ENCODE results near the gene KCNJ2.

The KCNJ2 gene

DNA sequence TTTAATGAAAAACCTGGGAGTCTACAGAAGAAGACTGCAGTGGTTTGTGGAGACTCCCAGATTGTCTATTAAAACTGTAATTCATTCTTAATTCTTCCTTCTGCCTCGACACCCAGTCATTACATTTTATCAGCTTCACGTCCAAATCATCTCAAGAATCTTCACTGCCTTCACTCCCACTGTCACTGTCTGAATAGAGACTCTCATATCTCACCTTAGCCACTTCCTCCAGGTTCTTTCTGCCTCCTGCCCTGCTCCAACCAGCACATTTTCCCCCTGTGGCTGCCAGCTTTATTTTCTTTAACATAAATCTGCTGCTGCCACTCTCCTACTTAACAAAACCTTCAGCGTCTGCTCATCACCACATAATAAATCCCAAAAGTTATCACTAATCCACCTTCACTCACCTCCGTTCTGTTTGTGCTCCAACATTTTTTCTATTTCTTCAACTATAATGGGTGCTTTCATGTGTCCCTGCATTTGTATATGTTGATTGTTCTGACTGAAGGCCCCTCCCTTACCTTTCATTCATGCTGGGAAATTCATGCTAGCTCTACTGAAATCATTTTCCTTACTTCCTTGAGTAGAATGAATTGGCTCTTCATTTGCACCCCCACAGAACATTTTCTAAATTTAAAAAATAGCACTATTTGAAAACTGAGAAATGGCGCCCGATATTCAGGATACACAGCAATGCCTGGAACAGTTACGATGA is 38.9 kb downstream of the KCNJ2 start:
- Histone ChIP-seq H3K27me3 (no peaks in the 10 kb centered on the region), H3K36me3 (no peaks in the 10 kb centered on the region), H3K4me3 (no peak overlapping the region), H3K27ac (no peak overlapping the region), H3K4me1 (no peaks in the 10 kb centered on the region), H3K9me3 (no peaks in the 10 kb centered on the region)
- intact Hi-C loops (cut with DNase I; ENCODE audit: low total_unique reads): no loop called here
- no peak for DNase-seq
- TF ChIP-seq, protein P1, sequence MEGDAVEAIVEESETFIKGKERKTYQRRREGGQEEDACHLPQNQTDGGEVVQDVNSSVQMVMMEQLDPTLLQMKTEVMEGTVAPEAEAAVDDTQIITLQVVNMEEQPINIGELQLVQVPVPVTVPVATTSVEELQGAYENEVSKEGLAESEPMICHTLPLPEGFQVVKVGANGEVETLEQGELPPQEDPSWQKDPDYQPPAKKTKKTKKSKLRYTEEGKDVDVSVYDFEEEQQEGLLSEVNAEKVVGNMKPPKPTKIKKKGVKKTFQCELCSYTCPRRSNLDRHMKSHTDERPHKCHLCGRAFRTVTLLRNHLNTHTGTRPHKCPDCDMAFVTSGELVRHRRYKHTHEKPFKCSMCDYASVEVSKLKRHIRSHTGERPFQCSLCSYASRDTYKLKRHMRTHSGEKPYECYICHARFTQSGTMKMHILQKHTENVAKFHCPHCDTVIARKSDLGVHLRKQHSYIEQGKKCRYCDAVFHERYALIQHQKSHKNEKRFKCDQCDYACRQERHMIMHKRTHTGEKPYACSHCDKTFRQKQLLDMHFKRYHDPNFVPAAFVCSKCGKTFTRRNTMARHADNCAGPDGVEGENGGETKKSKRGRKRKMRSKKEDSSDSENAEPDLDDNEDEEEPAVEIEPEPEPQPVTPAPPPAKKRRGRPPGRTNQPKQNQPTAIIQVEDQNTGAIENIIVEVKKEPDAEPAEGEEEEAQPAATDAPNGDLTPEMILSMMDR (IDR thresholded peaks at IDR 0.05): no peak

DNA sequence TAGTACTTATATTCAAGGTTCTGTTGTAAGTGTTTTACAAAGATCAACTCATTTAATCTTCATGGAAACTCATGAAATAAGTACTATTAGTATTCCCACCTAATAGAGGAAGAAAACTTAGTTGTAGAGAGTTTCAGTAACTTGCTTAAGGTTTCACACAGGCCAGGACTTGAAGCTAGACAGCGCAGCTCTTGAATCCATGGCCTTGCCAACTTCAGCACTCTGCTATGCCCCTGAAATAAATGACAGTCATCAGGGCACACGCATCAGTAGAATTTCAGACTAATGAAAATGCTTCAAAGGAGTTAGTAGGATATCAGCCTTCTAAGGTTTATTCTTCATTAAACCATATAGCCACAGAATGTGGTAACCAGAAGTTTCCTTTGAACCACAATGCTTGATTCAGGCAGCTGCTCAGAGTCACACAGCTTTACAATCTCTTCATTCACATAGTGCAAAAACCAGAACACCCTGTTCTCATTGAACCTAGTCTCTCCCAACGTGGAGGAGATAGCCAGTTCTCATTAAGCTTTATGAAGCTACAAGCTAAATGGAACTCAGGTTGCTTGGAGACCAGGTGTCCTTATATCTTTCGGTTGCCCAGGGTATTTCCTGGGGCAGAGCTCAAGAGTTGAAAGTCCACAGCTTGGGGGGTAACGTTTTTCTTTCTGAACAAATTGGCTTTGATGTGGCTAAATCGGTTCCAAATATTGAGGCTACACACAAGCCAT is 39.7 kb downstream of the KCNJ2 start:
- Histone ChIP-seq H3K36me3 (no peaks in the 10 kb centered on the region), H3K4me3 (no peak overlapping the region), H3K27ac (no peak overlapping the region), H3K9me3 (no peaks in the 10 kb centered on the region), H3K4me1 (no peaks in the 10 kb centered on the region), H3K27me3 (no peaks in the 10 kb centered on the region)
- intact Hi-C loops (cut with DNase I; ENCODE audit: low total_unique reads): no loop called here
- TF ChIP-seq, protein P1 (IDR thresholded peaks at IDR 0.05): no peak
- no peak for DNase-seq

DNA sequence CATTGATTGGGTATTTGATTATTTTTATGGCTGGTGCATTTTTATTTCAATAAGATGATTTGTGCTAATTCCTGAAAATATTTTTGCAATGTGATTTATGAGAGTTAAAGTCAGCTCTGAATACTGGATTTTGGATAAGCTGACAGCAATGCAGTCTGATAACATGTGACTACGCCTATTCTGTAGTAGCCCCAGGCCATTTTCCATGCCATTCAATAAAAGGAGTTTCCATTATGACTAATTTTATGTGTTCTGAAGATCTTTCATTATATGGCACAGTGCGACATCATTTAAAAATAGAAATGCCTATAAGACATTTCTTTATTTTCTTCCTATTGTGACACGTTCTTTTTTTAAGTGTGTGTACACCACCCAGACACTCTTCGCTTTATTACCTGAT is 46.3 kb downstream of the KCNJ2 start:
- Histone ChIP-seq H3K36me3 (no peaks in the 10 kb centered on the region), H3K27me3 (no peaks in the 10 kb centered on the region), H3K9me3 (no peaks in the 10 kb centered on the region), H3K27ac (no peak overlapping the region), H3K4me3 (no peak overlapping the region), H3K4me1 (no peaks in the 10 kb centered on the region)
- intact Hi-C loops (cut with DNase I; ENCODE audit: low total_unique reads): no loop called here
- no peak for DNase-seq
- TF ChIP-seq, protein P1 (IDR thresholded peaks at IDR 0.05): no peak

DNA sequence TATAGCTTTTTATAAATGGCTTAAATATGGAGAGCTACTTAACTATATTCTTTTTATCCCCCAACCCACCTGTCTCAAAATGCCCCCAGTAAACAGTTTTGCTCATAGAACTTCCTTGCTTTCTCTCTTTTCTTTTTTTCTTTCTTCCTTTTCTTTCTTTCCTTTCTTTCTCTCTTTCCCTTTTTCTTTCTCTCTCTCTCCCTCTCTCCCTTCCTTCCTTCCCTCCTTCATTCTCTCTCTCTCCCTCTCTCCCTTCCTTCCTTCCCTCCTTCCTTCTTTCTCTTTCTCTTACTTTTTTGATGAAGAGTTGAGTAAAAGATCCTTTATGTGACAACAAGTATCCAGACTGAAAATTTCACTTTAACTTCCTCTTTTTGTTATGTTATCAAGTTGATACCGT is 48.2 kb downstream of the KCNJ2 start:
- DNase-seq: no peak
- intact Hi-C loops (cut with DNase I; ENCODE audit: low total_unique reads): no loop called here
- no peaks in the 10 kb centered on the region for H3K36me3 ChIP-seq
- no peaks in the 10 kb centered on the region for H3K27me3 ChIP-seq
- H3K9me3 ChIP-seq: no peaks in the 10 kb centered on the region
- TF ChIP-seq, protein P1 (IDR thresholded peaks at IDR 0.05): no peak
- no peak overlapping the region for H3K27ac ChIP-seq
- no peak overlapping the region for H3K4me3 ChIP-seq
- H3K4me1 ChIP-seq: no peaks in the 10 kb centered on the region

DNA sequence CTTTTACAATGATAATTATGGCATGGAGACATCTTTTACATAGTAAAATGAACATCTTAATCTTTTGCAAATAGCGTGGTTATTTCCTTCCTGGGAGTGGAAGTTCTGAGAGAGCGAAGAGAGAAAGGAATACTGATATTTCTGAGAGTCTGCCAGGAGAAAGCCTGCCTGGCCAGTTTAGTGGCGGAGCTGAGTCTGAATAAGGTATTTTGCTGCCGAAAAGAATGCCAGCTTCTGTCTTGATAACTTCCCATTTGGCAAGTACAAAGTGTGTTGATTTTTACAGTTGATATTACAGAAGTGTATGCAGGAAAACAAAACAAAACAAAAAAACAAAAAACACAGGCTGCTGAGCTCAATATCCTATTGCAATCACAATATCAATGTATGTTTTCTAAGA is 55.9 kb downstream of the KCNJ2 start:
- no peak overlapping the region for H3K4me3 ChIP-seq
- H3K36me3 ChIP-seq: no peaks in the 10 kb centered on the region
- H3K4me1 ChIP-seq: no peaks in the 10 kb centered on the region
- no peak for DNase-seq
- H3K27me3 ChIP-seq: no peaks in the 10 kb centered on the region
- H3K9me3 ChIP-seq: no peaks in the 10 kb centered on the region
- intact Hi-C loops (cut with DNase I; ENCODE audit: low total_unique reads): no loop called here
- TF ChIP-seq, protein P1 (IDR thresholded peaks at IDR 0.05): no peak
- no peak overlapping the region for H3K27ac ChIP-seq
